CD4-positive, alpha-beta T cell (primary cell): ENCODE measurements around the gene DTX3L. TPM values are rescaled to one million over a fixed set of nuclear protein-coding genes. Genes with fewer than 3 reads are reported as not detected.

Experiments used
- ATAC-seq: fragments of 200-7000 bp; cut with Tn5 transposase; one replicate; pipeline ENCODE4 v1.10.0; 2022; ENCODE audit warnings: mild to moderate bottlenecking; ENCODE audit not compliant: poor library complexity
- CTCF ChIA-PET: fragments of 350-600 bp; sonication (Branson Sonifier 250); formaldehyde crosslinking; loops from one replicate; lab custom pipeline; 2021; ENCODE audit warnings: antibody characterized with exemption, inconsistent platforms; lab: Charles Lee
- POLR2A ChIA-PET: fragments of 350-600 bp; sonication (Branson Sonifier 250); formaldehyde crosslinking; loops from one replicate; lab custom pipeline; 2021; ENCODE audit warnings: antibody characterized with exemption, inconsistent platforms; lab: Charles Lee
- DNase-seq, 14 experiments: peaks; one replicate each; pipeline ENCODE4 v3.0.0-alpha.2; 2013 to 2020; ENCODE audit warnings: mixed read lengths in 2 of 14
- H3K27ac ChIP-seq, 2 donors: one replicate each; pipeline versions ENCODE4 v1.5.1 to v1.7.0; 2013; ENCODE audit warnings: low read length in 2 of 2, low read depth in 1 of 2, mild to moderate bottlenecking in 1 of 2
- H3K27me3 ChIP-seq, 2 experiments: 1 replicate in 1 of 2; 2 replicates in 1 of 2; pipeline versions ENCODE4 v1.6.1 to v1.7.0; 2013; ENCODE audit warnings: low read length in 2 of 2, control low read depth in 1 of 2, mild to moderate bottlenecking in 1 of 2, moderate library complexity in 1 of 2; ENCODE audit not compliant: insufficient read depth in 2 of 2, control insufficient read depth in 1 of 2
- H3K36me3 ChIP-seq: one replicate; pipeline ENCODE4 v1.6.1; 2013; ENCODE audit warnings: low read length, control low read depth; ENCODE audit not compliant: insufficient read depth
- H3K4me1 ChIP-seq: one replicate; pipeline ENCODE4 v1.6.1; 2013; ENCODE audit warnings: low read length, control low read depth; ENCODE audit not compliant: insufficient read depth
- H3K4me3 ChIP-seq: one replicate; pipeline ENCODE4 v1.5.1; 2013; ENCODE audit warnings: mild to moderate bottlenecking, low read length, moderate library complexity
- H3K9me3 ChIP-seq, 2 experiments: 1 replicate in 1 of 2; 2 replicates in 1 of 2; pipeline versions ENCODE4 v1.6.1 to v1.7.0; 2013; ENCODE audit warnings: low read length in 2 of 2, mild to moderate bottlenecking in 2 of 2, control low read depth in 1 of 2, moderate library complexity in 1 of 2; ENCODE audit not compliant: control insufficient read depth in 1 of 2, insufficient read depth in 1 of 2
- H3K27ac Mint-ChIP-seq: one replicate; pipeline ENCODE4 v1.8.0; 2020; ENCODE audit warnings: mixed read lengths
- H3K27me3 Mint-ChIP-seq: one replicate; pipeline ENCODE4 v1.8.0; 2021; ENCODE audit warnings: mixed read lengths
- H3K36me3 Mint-ChIP-seq: one replicate; pipeline ENCODE4 v1.8.0; 2021; ENCODE audit warnings: low read depth, mixed read lengths
- H3K4me1 Mint-ChIP-seq: one replicate; pipeline ENCODE4 v1.8.0; 2021; ENCODE audit warnings: low read depth, mixed read lengths
- H3K4me3 Mint-ChIP-seq: one replicate; pipeline ENCODE4 v1.8.0; 2020; ENCODE audit warnings: mild to moderate bottlenecking, mixed read lengths
- H3K9me3 Mint-ChIP-seq: one replicate; pipeline ENCODE4 v1.8.0; 2020; ENCODE audit warnings: mixed read lengths
- CTCF ChIP-seq: fragments of 200-600 bp; IDR thresholded peaks from one replicate; pipeline ENCODE4 v1.8.0; 2022; ENCODE audit warnings: antibody characterized with exemption, mild to moderate bottlenecking
- intact Hi-C, 2 experiments: fragments of 100-400 bp; cut with DNase I in 1 of 2; cut with micrococcal nuclease in 1 of 2; formaldehyde crosslinking; loops; one replicate each; pipeline versions ENCODE4 v1.15.1 to v1.9.0; 2023 to 2025; cut with DNase I, micrococcal nuclease
- total RNA-seq, 174 experiments: library from RNA in 2 of 174; stranded (reverse) in 2 of 174; gene quantifications; one replicate each; pipeline ENCODE4 v1.2.3 and lab custom pipeline; 2021 to 2026

DTX3L gene
- total RNA-seq, 2 experiments from 2014 or later: 15.4 to 18.6 TPM

GRCh38 chr3:122520861-122521260, 43.3 kb upstream of the DTX3L start:
- CTCF ChIA-PET: interaction anchor here (0.7 kb wide), 1 partner anchor 14 kb away, joined by 4 read pairs; no protein-coding TSS in a partner anchor
- no peaks in the 10 kb centered on the region for H3K27me3 Mint-ChIP-seq
- Histone ChIP-seq H3K4me1 (no peaks in the 10 kb centered on the region), H3K36me3 (no peaks in the 10 kb centered on the region), H3K9me3 (no peaks in the 10 kb centered on the region), H3K27ac (no peak overlapping the region), H3K4me3 (no peak overlapping the region), H3K27me3 (no peaks in the 10 kb centered on the region)
- no peak overlapping the region for H3K4me3 Mint-ChIP-seq
- POLR2A ChIA-PET: no interaction called here
- H3K36me3 Mint-ChIP-seq: no peaks in the 10 kb centered on the region
- DNase-seq (no peak), ATAC-seq (no peak)
- H3K4me1 Mint-ChIP-seq: no peaks in the 10 kb centered on the region
- intact Hi-C loops: no loop called here
- no peaks in the 10 kb centered on the region for H3K9me3 Mint-ChIP-seq
- TF ChIP-seq CTCF: no peak
- H3K27ac Mint-ChIP-seq: no peak overlapping the region

DNA sequence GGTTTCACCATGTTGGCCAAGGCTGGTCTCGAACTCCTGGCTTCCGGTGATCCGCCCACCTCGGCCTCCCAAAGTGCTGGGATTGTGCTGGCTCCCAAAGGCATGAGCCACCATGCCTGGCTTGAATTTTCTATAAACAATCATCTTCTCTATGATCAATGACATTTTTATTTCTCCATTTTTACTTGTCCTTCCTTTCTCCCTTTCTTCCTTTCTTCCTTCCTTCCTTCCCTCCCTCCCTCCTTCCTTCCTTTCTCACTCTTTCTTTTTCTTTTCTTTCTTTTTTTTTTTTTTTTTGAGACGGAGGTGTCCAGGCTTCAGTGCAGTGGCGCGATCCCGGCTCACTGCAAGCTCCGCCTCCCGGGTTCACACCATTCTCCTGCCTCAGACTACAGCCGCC, 40.8 kb upstream of the DTX3L start:
- Histone ChIP-seq H3K4me3 (no peak overlapping the region), H3K27me3 (no peaks in the 10 kb centered on the region), H3K27ac (no peak overlapping the region), H3K4me1 (no peaks in the 10 kb centered on the region), H3K36me3 (peaks cover 7% of the 10 kb centered on the region), H3K9me3 (no peaks in the 10 kb centered on the region)
- Mint-ChIP-seq H3K4me1 (no peaks in the 10 kb centered on the region), H3K27ac (no peak overlapping the region), H3K27me3 (no peaks in the 10 kb centered on the region), H3K36me3 (peaks cover 10% of the 10 kb centered on the region), H3K4me3 (no peak overlapping the region), H3K9me3 (no peaks in the 10 kb centered on the region)
- intact Hi-C loops: no loop called here
- DNase-seq (no peak), ATAC-seq (no peak)
- no peak for TF ChIP-seq CTCF
- ChIA-PET POLR2A (interaction anchor here (1.7 kb wide), 1 partner anchor 8 kb away, joined by 5 read pairs; the partner anchor contains the start of gene KPNA1), CTCF (no interaction called here)

DNA sequence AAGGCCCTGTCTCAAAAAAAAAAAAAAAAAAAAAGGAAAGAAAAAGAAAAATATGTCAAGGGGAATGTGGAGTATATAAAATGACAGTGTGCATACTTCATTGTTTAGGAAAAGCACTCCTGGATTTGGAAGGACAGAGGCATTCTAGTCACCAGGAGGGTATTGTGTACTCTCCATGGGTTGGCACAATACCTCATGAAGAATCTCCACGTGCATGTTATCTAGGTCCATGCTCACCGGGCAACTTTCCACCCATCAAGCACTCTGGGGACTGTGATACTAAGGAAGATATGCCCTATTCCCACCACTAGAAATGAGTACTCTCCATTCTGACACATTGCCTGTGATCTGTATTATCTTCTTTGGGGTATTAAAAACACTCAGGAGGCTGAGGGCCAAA, 34.0 kb upstream of the DTX3L start:
- Mint-ChIP-seq H3K27ac (no peak overlapping the region), H3K9me3 (no peaks in the 10 kb centered on the region), H3K36me3 (peaks cover 60% of the 10 kb centered on the region), H3K4me1 (peaks cover 4% of the 10 kb centered on the region), H3K27me3 (no peaks in the 10 kb centered on the region), H3K4me3 (no peak overlapping the region)
- CTCF ChIA-PET: no interaction called here
- intact Hi-C loops: no loop called here
- Histone ChIP-seq H3K9me3 (no peaks in the 10 kb centered on the region), H3K4me1 (no peaks in the 10 kb centered on the region), H3K27ac (no peak overlapping the region), H3K4me3 (no peak overlapping the region), H3K27me3 (no peaks in the 10 kb centered on the region), H3K36me3 (peaks cover 58% of the 10 kb centered on the region)
- DNase-seq (no peak), ATAC-seq (no peak)
- TF ChIP-seq CTCF: no peak
- POLR2A ChIA-PET: no interaction called here
